Colon (tissue), 2 donors: ENCODE data around the gene SPIN2B.
"Not testable (repeated sequence)": the region's sequence is repeated elsewhere in the genome, so short reads cannot be mapped to it uniquely, and the experiment has no call there.

Source experiments
- FAIRE-seq: peaks from 2 replicates; lab custom pipeline; 2012; peaks lifted over from hg19 to GRCh38; lab: Jason Lieb, UNC
- donor health status: control.
- donor health status: control.

The SPIN2B gene

GRCh38 chrX:57121162-57121755, at the start of gene SPIN2B:
Gene SPIN2B (minus strand): TSS chrX:57121548.
- FAIRE-seq: no peak

DNA sequence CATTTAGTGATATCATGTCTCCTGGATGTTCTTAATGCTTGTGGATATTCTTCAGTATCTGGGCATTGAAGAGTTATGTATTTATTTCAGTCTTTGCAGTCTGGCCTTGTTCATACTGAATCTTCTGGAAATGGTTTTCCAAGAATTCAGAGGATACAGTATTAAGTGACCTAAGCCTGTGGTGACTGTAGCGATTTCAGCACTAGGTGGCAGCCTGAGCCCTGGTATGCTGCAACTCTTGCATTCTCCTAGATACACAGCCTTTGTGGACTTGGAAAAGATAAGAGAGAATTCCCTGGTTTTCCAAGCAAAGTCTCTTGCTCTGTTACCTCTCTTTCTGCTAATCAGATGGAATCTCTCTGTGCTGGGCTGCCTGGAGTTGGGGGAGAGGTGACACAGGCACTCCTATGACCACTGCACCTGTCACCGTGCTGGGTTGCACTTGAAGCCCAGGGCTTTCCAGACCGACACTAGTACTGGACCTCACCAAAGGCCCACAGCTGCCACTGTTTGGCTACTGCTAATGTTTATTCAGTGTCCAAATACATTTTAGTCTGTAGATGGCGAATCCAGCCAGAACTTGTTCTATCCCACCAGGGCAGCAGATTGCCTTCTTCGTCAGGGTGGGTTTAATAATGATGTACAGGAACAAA, 35.2 kb upstream of the SPIN2B start:
- FAIRE-seq: no peak

GRCh38 chrX:57155171-57155570, 33.8 kb upstream of the SPIN2B start:
- no peak for FAIRE-seq

DNA sequence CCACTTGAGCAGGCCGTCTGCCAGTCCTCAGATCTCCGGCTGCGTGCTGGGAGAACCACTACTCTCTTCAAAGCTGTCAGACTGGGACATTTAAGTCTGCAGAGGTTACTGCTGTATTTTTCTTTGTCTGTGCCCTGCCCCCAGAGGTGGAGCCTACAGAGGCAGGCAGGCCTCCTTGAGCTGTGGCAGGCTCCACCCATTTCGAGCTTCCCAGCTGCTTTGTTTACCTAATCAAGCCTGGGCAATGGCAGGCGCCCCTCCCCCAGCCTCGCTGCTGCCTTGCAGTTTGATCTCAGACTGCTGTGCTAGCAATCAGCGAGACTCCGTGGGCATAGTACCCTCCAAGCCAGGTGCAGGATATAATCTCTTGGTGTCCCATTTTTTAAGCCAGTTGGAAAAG, 30.9 kb upstream of the SPIN2B start:
- not testable (repeated sequence) for FAIRE-seq

- no peak for FAIRE-seq
Observed at GRCh38 chrX:57138674-57139073, 17.3 kb upstream of the SPIN2B start.

GRCh38 chrX:57137501-57137900, 16.2 kb upstream of the SPIN2B start:
- FAIRE-seq: no peak

DNA sequence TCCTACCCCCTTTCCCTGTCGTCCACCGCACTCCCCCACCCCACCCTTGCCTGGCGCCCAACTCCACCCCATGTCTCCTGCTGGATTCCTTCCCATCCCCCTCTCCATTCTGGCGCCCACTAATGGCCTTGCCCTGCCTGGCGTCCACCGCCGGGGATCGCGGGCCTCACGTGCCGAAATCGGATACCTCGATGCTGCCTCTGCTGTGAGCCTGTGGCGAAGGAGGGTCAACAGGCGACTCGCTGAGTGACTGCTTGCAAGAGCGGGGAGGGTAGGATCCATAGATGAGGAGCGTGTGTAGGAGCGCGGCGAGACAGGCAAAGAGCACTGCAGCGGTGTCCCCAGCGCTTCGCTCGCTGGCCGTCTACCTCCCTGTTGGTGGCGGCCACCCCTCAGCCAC, 15.7 kb upstream of the SPIN2B start, which contains the start of gene SPIN2A:
Gene SPIN2A, minus strand, starts transcription at position 325 of the 400 bp plus-strand sequence. CDS start 800 bp downstream, outside the sequence.
- not testable (repeated sequence) for FAIRE-seq

DNA sequence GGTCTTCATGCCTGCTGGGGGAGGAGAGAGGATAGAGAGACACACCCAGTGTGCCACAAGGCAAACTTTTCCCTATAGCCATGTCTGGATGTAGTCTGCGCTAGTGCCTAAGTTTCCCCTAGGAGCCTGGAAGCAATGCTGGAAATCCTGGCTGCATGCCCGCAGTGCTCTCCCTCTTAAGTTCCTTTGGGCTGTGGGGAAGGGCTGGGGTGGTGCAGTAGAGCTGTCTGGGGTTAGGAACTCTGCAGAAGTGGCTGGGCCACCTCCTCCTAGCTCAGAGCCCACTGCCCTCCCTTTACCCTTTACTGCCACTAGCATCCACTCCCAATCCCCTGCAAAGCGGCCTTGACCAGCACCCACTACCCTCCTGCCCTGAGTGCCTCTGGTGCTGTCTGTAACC, 15.2 kb upstream of the SPIN2B start:
- FAIRE-seq: not testable (repeated sequence)

DNA sequence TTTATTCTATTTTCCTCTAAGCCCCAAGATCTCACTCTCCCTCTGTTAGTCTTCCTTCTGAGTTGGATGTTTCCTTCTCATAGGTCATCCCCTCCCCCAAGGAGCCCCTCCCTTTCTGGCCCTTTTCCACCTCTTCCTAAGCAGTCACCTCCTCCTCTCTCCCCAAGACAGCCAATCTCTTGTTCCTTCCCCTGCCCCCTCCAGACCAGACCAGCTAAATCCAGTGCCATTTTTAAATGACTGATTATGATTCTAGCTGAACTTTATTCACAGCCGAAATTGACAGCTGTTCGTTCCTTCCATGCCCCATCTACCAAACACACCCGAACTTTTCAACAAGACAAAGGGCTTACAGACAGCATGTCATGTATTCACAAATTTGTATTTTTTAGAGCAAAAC, 13.9 kb upstream of the SPIN2B start:
- no peak for FAIRE-seq

DNA sequence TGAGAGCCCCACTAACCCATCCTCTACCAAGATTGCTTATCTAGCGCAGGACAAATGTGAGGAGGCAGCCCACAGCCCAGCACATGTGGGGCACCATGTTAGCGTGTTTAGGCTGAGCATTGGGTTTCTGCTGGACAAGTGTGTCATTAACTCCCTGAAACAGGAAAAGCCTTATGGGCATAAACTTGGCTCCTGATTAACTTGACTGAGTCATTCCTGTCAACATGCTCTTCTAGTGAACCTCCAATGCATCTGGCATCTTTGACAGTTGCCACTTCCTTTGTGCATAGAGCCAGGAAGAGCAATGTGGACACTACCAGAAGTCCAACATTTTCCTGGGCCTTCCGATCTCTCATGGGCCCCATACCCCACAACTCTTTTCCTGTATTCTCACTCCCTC, 13.4 kb upstream of the SPIN2B start:
- no peak for FAIRE-seq

GRCh38 chrX:57133706-57134105, 12.4 kb upstream of the SPIN2B start:
- no peak for FAIRE-seq

DNA sequence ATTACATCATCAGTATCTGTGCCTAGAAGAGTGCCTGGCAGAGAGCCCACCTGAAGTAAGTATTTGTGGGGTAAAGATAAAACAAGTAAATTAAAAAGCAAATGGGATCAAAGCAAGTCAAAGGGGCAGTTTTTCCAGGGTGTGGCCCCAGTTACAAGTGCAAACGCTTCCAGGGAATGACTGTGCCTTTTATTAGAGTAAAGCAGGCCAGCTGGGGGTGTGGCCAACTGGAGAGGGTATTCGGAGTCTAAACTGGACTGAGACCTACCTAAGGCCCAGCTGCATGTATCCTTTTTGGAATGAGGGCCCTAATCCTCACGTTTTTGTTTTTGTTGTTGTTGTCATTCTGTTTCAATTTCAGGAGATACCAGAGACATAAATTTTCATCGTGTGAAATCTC, 11.9 kb upstream of the SPIN2B start:
- FAIRE-seq: not testable (repeated sequence)

- no peak for FAIRE-seq
Observed at GRCh38 chrX:57132046-57132445, 10.7 kb upstream of the SPIN2B start.

GRCh38 chrX:57121816-57122215, 468 bp upstream of the SPIN2B start:
- FAIRE-seq: no peak

- FAIRE-seq: not testable (repeated sequence)
Observed at GRCh38 chrX:57120619-57121161, 658 bp downstream of the SPIN2B start.

- no peak for FAIRE-seq
Observed at GRCh38 chrX:57119416-57119815, 1.9 kb downstream of the SPIN2B start.

GRCh38 chrX:57117566-57117965, 3.8 kb downstream of the SPIN2B start:
- FAIRE-seq: not testable (repeated sequence)

GRCh38 chrX:57104921-57105398, 16.4 kb downstream of the SPIN2B start:
- FAIRE-seq: no peak

- no peak for FAIRE-seq
Observed at GRCh38 chrX:57104406-57104805, 16.9 kb downstream of the SPIN2B start.

DNA sequence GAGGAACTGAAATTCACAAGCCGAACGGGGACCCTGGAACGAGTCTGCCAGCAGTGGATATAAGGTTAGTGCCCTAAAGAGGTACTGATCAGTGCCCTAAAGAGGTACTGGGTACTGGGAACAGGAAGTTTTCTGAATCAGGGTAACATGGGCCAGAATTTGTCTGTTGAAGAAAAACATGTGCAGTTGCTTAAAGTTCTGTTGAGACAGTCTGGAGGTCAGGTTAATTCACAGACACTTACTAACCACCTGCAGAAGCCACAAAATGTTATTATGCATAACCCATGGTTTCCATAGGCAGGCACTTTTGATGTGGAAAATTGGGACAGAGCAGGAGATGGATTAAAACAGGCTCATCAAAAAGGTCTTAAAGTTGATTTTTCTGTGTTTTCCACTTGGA, 17.9 kb downstream of the SPIN2B start:
- no peak for FAIRE-seq

GRCh38 chrX:57102918-57103317, 18.4 kb downstream of the SPIN2B start:
- FAIRE-seq: not testable (repeated sequence)

GRCh38 chrX:57083143-57083542, 38.2 kb downstream of the SPIN2B start:
- no peak for FAIRE-seq

DNA sequence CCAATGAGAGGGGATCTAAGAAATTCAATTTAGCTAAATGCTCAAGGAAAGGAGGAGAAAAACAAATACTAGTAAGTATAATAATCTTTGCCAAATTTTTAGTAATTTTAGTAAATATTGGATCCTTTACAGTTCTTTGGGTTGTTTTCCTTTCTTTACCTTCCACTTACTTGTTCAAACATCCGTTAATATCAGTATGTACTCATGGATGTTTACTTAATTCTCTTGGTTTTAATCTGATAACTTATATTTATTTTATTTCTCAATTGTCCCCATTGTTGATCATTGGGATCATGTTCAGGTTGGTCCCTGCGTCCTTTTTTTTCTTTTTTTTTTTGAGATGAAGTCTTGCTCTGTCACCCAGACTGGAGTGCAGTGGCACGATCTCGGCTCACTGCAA, 46.9 kb downstream of the SPIN2B start:
- peak; percentile 69 for FAIRE-seq
